Ishikawa (cell line): ENCODE data around the gene BTBD16.

Experiments used
- RAD21 ChIP-seq: IDR thresholded peaks from 2 replicates; pipeline ENCODE4 v1.6.1; 2012; ENCODE audit warnings: low read depth
- TEAD4 ChIP-seq: IDR thresholded peaks from 2 replicates; pipeline ENCODE4 v1.6.1; 2012

GRCh38 chr10:122286867-122287266 is 15.8 kb downstream of the BTBD16 start:
- TF ChIP-seq TEAD4 (no peak), RAD21 (peak; percentile 22; the same call in 1 of the 2 replicates)
